ENCODE measurements around the gene VGF.
"Not testable (repeated sequence)": the region's sequence is repeated elsewhere in the genome, so short reads cannot be mapped to it uniquely, and the experiment has no call there.

DNA sequence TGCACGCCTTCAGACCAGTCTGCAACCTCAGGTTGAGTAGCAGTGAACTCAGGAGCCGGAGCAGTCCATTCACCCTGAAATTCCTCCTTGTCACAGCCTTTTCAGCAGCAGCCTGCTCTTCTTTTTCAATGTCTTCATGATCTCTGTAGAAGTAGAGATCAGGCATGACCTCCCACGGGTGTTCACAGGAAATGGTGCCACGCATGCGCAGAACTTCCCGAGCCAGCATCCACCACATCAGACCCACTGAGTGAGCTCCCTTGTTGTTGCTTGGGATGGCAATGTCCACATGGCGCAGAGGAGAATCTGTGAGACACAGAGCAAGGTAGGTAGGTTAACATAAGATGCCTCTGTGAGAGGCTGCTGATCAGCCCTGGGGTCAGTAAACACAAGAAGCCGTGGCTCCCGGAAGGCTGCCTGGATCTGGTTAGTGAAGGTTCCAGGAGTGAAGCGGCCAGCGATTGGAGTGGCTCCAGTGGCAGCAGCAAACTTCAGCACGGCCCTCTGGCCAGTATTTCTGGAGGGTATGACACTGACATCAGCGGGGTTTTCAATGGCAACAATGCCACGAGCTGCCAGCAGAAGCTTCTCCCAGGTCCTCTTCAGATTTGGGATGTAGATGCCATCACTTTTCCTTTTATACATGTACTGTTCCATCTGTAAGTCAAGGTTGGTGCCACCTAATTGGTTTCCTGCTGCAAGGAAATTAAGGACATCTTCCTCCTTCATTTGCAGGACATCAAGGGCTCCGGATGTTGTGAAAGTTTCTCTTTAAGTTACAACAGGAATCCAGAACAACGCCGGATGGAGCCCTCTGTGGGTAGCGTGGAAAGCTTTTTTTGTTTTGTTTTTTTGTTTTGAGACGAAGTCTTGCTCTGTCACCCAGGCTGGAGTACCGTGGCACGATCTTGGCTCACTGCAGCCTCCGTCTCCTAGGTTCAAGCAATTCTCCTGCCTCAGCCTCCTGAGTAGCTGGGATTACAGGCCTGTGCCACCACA, 38.7 kb upstream of the VGF start:
- not testable (repeated sequence) for TF ChIP-seq POLR2A (IDR thresholded peaks at IDR 0.05; ENCODE audit: low read length); GATA1 (IDR thresholded peaks at IDR 0.05; ENCODE audit: low read depth, low read length)
